IPS-NIHi11 (cell line): Measurements from ENCODE around the gene CRYBG2.
A peak's percentile ranks its signal among the peaks of the same experiment; 100 is the strongest.
"Not testable (repeated sequence)": the region's sequence is repeated elsewhere in the genome, so short reads cannot be mapped to it uniquely, and the experiment has no call there.

Experiments
- DNase-seq: peaks from one replicate; pipeline ENCODE4 v3.0.0; 2012; ENCODE audit warnings: mixed read lengths, low spot score

CRYBG2 gene

DNA sequence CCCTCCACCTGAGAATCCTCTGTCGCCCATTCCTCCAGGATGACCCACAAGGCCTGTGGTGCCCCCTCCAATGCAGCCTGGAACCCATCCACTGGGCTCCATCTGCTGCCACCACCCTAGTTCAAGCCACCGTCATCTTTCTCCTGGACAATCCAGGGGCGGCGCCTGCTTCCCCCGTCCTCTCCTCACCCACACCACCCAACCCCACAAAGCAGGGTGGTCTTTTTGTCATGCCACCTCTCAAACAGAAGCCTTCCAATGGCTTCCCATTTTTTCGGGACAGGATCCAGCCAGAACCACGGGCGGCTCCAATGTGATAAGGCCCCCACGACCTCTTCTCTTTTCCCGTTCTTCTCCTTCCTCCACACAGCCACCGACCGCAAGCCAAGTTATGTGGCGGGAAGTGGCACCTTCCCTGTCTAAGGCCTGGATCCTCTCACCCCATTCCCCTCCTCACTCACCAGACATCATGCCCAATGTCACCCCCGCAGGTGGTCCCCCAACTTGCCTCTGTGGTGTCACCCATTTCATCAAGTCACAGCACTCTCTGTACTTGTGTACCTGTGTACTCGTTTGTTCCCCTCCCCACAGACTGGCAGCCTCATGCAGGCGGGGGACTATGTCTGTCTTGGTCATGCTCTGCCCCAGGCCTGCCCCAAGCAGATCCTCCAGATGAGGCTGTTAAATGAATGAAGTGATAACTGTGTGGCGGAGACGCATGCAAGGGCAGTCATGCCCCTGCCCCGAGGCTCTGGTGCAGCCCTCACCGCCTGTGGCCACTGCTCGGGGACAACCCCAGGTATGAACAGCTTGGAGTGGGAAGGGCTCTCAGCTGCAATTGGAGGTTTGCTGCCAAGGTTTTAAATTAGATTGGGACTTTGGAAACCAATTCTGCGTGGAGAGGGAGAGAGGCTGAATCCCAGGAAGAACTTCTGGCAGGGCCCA lies 58.5 kb downstream of the CRYBG2 start:
- DNase-seq = no peak

DNA sequence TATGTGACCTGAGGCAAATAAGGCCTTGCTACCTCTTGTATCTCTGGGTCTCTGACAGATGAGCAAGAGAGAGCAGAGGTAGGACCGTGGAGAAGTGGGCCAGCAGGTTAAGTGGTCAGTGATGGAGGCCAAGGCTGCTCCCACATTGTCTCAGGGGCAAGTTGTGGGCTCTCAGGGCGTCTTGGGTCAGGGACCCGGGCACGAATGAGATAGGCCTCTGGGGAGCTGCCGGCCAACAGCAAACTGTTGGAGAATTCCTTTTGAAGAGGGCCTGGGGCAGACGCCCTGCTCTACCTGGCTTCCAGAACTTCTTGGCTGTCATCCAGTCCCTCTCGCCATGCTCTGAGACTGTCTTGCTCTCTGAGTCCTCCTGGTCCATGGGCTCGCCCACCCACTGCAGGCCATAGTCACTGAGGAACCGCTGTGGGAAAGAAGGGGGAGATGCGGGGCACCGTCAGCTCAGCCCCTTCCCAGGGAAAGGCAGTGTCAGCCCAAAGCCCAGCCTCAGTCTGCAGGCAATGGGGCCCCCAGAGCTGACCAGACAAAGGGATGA lies 59.9 kb downstream of the CRYBG2 start:
- DNase-seq = no peak

- DNase-seq = not testable (repeated sequence)
Observed at GRCh38 chr1:26292735-26293134, 61.2 kb downstream of the CRYBG2 start.

DNA sequence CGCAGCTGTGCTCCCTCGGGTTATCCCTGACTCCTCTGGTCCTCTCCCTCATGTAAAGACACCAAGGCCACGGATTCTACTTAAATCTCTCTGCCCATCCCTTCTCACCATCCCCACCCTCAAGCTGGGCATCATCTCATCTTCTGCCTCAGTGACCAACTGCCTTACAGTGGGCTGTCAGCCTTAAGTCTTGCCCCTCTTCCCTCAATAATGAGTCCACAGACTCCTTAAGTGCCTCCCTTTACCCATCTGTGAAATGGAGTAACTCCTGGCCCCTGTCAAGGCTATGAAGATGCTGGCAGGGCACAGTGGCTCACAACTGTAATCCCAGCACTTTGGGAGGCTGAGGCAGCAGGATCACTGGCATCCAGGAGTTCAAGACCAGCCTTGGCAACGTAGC lies 62.0 kb downstream of the CRYBG2 start:
- no peak for DNase-seq

- no peak for DNase-seq
Observed at GRCh38 chr1:26291433-26291832, 62.5 kb downstream of the CRYBG2 start.

- DNase-seq = no peak
Observed at GRCh38 chr1:26290882-26291261, 63.1 kb downstream of the CRYBG2 start.

- DNase-seq = peak; percentile 49
Observed at GRCh38 chr1:26290122-26290881, 63.6 kb downstream of the CRYBG2 start.

GRCh38 chr1:26289158-26290059 lies 64.5 kb downstream of the CRYBG2 start:
- peak; percentile 49 for DNase-seq

DNA sequence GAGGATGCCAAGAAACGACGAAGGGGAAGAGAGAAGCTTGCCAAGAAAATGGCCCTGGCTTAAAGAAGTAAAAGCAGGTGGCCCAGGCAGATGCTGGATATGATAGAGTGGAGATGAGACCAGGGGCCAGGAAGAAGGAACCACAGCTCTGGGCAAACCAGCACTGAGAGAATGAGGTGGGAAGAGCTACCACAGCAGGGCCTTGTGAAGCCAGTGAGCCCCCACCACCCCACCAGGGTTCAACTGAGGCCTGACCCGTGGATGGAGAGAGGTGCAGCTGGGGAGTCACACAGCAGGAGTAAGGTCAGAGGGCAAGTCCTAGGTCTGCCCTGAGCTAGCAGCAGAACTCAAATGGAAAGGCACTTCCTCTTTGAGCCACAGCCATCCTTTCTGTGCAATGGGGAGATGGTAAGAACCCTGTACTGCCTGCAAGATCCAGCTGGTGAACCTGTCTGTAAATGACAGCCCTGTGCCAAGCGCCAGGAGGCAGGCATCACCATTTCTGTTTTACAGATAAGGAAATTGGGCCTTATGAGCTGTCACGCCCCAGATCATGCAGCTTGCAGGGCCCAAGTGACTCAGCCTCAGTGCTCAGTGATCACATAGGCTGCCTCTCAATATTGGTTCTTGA lies 65.5 kb downstream of the CRYBG2 start:
- no peak for DNase-seq

DNA sequence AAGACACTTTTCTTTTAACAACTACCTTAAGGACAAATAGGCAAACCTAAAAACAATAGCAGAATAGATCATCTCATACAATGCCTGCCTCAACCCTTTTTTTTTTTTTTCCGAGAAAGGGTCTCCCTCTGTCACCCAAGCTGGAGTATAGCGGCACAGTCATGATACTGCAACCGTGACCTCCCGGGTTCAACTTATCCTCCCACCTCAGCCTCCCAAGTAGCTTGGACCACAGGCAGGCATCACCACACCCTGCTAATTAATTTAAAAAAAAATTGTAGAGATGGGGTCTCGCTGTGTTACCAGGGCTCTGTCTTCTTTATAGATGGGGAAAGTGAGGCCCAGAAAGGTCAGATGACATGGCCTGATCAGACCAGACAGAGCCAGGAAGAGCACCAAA lies 66.1 kb downstream of the CRYBG2 start:
- DNase-seq = no peak

- DNase-seq = no peak
Observed at GRCh38 chr1:26287033-26287711, 66.8 kb downstream of the CRYBG2 start.

GRCh38 chr1:26286064-26286416 lies 67.9 kb downstream of the CRYBG2 start:
- no peak for DNase-seq

DNA sequence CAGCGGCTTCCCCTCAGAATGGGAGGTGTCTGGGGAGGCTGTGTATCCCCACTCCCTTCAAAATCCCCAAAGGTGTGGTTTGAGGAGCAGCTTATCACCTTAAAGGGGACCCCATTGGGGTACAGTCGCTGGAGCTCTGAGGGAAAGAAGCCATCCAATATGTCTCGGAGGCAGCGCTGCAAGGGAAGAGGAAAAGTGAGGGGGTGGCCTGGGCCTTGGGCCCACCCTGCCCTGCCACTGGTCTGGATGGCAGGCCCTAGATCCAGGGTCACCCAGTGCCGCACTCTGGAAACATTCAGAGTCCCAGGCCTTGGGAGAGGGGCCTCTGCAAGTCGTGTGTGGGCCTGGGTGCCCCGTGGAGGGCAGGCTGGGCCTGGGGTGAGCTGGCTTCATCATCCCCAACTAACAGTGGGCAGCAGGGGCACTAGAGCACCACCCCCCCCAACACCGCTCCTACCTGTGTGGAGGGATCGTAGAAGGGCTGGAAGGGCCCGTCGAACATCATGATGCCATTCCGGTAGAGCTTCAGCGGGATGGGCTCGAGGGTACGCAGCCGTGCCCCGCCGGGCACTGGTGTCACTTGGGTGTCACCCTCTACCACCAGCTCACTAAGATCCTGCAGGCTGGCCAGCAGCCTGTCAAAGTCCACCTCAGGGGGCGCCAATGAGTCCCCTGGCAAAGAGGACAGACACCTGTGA lies 68.4 kb downstream of the CRYBG2 start:
- DNase-seq = peak; percentile 85

- peak; percentile 79 for DNase-seq
Observed at GRCh38 chr1:26284597-26285347, 69.2 kb downstream of the CRYBG2 start.

- no peak for DNase-seq
Observed at GRCh38 chr1:26283871-26284596, 69.9 kb downstream of the CRYBG2 start.

GRCh38 chr1:26283279-26283853 lies 70.6 kb downstream of the CRYBG2 start:
- no peak for DNase-seq

DNA sequence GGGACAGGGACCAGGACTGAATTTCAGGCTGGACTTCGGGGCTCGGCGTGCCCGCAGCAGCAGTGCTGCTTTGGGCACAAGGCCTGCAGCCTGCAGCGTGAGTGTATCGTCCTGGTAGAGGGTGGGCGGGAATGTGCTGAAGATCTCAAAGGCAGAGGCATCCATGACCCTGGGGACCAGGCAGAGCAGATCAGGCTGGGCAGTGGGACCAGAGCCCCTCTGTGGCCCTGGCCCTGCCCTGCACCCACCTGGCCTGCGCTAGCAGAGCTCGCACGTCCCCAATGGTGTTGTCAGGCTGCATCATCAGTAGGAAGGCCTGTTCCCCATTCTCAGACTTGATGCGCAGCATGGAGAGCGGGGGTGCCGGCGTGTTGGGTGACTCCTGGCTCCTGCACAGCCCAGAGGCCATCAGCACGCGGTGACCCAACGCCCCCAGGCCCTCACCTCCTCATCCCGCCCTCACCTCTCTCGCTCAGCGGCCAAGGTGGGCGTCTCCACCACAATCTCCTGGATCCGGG lies 71.5 kb downstream of the CRYBG2 start:
- no peak for DNase-seq

DNA sequence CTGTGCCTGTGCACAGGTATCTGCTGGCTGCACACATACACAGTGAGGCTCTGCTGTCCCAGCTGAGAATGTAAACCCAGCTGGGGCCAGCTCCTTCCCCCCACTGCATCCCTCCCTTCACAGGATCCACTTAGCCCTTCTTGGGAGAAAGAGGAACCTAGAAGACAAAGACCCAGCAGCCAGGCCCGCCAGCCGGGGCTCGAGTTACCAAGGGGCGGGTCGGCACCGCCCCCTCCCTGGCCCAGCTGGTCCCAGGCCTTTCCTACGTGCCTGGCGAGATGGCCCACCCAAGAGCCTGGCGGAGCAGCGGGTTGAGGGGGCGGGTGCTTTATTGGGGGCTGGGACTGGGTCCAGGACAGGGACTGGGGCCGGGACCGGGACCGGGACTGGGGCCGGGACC lies 72.0 kb downstream of the CRYBG2 start:
- peak; percentile 88 for DNase-seq
